HG02973 (cell line): ENCODE measurements around the gene MYB.
"Not testable (repeated sequence)": the region's sequence is repeated elsewhere in the genome, so short reads cannot be mapped to it uniquely, and the experiment has no call there.

ENCODE experiments used
- ATAC-seq: cut with Tn5 transposase; IDR thresholded peaks from one replicate; pipeline ENCODE4 v1.9.1; 2021; ENCODE audit warnings: moderate library complexity; ENCODE audit not compliant: unreplicated experiment

The MYB gene

DNA sequence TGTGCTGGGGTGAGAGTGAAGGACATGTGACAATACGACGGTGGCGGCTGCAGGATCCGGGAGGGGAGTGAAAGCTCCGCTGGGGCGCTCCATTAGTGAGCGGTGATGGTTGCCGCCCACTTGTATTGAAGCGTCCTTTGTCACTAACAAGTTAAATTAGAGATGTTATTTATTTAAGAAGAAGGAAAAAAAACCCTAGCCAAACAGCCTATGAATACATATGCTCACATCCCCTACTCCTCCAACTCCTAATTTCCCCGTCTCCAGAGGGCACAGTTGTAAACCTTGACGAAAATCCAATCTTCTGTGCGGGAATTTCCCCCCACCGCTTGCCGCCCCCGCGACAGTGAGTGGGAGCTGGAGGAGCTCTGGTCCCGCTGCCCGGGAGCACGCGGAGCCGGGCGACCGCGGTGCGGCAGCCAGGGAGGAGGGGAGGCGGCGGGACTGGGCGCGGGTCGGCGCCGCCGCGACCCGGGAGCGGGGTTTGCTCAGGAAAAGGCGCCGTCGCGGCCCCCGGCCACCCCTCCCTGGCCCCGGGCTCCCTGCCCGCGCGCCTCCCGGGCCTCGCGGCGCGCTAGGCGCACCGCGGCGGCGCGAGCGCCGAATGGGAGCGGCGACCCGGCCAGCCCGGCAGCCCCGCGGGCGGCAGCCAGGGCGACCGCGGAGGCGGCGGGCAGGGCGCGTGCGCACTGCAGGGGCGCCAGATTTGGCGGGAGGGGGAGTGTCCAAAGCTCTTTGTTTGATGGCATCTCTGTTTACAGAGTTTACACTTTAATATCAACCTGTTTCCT lies at the start of gene MYB:
Gene MYB, plus strand, starts transcription at position 767 of the 791 bp plus-strand sequence. CDS start 206 bp downstream, outside the sequence.
- ATAC-seq, result peak; percentile 21

DNA sequence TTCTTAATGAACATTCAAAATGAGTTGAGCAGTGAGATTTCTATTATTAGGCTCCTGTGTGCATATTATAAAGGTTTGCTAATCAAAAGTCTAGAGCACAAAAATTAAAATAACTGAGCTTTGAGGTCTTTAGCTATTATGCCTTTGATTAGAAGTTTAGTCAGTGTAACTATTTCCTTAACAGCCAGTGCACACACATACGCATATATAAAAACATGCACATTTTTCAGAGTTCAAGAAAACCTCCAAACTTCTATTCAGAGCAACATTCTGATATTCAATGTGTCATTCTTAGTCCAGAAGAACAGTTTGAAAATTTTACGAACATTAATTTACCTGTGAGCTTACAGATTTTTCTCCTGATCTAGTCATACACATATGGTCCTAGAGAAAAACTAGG lies 48.3 kb upstream of the MYB start:
- no peak for ATAC-seq

- no peak for ATAC-seq
These were observed 45.3 kb upstream of the MYB start for GRCh38 chr6:135135835-135136234.

DNA sequence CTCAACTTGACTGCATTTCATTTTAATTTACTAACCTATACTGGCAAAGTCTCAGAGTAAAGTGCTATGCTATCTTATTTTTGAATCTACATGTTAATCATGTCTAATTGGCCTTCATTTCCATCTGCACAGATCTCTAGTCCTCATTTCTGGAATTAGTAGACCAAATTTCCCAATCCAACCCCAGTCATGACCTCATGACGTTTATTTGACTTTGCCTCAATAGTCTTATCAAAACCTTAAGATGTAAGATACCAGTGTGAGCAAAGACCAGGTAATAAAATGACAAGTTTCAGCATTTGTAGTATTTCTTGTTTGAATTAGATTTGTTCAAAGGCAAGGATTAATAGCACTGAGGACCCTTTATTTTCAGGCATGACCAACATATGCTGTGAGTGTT lies 43.3 kb upstream of the MYB start:
- ATAC-seq, result no peak

- ATAC-seq, result no peak
These were observed 39.9 kb upstream of the MYB start for GRCh38 chr6:135141182-135141581.

- no peak for ATAC-seq
These were observed 39.4 kb upstream of the MYB start for GRCh38 chr6:135141728-135142127.

DNA sequence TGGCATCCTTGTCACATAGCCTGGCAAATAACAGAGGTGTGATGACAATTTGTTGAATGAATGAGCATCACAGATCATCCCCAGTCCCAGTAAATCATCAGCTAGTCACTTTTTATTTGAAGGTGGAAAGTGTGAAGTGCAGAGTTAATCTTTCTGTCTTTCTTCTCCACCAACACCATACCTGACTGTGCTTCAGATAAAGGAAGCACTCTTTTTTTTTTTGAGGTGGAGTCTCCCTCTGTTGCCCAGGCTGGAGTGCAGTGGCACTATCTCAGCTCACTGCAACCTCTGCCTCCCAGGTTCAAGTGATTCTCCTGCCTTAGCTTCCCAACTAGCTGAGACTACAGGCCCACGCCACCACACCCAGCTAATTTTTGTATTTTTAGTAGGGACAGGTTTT lies 38.9 kb upstream of the MYB start:
- not testable (repeated sequence) for ATAC-seq

DNA sequence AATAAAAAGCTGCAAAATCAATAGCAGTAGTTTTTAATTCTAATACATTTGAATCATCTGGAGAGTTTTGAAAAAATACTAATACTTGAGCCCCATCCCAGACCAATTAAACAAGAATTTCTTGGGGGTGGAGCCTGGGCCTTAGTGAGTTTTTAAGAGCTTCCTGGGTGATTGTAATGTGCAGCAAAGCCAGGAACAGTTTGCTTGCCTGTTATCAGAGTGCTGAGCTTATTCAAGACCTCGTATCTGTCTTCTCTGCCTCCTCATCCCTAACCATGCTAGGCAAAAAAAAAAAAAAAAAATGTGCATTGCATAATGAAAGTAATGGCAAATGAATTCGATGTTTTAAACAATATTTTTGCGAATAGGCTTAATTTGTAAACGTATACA lies 36.4 kb upstream of the MYB start:
- ATAC-seq, result no peak

GRCh38 chr6:135145063-135145800 lies 35.9 kb upstream of the MYB start:
- ATAC-seq, result no peak

GRCh38 chr6:135146162-135146934 lies 34.8 kb upstream of the MYB start:
- ATAC-seq, result no peak

DNA sequence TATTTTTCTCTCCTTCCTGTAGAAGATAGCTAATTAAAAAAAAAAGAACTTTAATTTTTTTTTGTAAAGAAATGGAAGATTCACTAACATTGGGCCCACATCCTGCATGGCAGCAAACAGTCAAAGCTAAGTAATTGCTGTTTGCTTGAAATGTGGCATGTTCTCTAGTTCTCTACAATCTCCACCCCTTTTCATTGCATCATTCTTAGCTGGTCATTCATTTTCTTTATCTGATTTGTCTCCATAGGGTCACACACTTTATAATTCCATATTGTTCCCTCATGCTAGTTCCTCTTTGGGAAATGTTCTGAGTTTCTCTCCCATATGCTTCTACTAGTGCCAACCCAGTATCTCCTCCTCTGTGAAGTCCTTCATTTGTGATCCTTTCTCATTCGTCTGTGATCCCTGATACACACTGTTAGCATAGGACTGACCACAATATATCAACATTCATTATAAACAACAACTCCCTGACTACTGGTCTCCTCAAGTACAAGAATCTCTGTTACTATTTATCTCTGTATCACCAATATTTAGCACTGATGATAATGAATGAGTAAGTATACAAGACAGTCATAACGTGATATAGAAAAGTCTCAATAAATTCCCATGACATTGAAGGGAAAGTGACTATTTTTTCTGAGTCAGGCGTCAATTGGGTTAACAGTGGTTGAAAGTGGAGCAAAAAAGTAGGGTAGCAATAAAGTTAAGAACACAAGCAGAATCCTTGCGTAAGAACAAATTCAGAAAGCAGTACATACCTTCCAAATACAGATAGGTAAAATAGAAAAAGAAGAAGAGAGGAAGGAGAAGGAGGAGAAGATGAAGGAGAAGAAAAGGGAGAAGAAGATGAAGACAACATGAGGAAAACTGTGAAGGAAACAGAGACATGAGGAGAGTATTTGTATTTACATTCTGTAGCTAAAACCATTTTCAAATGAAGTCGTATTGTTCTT lies 33.2 kb upstream of the MYB start:
- no peak for ATAC-seq

DNA sequence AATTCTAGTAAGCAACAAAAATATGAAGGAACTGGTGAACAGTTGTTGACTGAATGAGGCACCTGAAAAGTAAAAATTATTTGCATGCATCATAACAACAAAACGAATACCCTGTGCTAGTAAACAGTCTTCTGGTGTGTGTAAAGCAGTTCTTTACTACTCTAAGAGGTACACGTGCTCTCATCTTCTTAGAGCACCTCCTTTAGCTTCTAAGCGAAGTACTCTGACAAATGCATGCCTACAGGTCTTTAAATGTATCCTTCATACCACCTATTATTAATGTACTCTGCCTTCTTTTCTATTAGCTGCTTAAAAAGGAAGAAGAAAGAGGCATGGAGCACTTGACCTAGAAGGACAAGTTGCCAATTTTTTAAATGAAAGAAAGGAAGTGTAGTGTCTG lies 32.2 kb upstream of the MYB start:
- ATAC-seq, result no peak

DNA sequence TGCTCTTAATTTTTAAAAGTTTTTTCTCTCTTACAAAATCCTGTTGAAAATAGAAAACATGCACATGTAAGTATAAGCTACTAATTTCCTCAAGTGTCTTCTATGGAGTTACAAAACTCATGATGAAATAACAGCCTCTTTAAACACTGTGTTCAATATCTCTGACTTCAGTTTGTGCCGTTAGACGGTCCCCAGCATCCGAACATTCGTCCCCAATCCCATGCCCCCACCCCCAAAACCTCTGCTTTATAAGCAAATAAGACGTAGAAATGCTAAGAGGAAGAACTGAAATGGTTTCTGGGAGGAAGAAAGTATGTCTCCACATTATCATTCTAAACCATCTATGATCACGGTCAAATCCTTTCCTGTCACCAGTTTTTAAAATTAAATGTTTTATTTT lies 31.7 kb upstream of the MYB start:
- ATAC-seq, result no peak

DNA sequence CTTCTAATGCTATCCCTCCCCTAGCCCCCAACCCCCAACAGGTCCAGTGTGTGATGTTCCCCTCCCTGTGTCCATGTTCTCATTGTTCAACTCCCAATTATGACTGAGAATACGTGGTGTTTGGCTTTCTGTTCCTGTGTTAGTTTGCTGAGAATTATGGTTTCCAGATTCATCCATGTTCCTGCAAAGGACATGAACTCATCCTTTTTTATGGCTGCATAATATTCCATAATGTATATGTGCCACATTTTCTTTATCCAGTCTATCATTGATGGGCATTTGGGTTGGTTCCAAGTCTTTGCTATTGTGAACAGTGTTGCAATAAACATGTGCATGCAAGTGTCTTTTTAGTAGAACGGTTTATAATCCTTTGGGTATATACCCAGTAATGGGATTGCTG lies 30.6 kb upstream of the MYB start:
- not testable (repeated sequence) for ATAC-seq

GRCh38 chr6:135154125-135154524 lies 27.0 kb upstream of the MYB start:
- ATAC-seq, result not testable (repeated sequence)

DNA sequence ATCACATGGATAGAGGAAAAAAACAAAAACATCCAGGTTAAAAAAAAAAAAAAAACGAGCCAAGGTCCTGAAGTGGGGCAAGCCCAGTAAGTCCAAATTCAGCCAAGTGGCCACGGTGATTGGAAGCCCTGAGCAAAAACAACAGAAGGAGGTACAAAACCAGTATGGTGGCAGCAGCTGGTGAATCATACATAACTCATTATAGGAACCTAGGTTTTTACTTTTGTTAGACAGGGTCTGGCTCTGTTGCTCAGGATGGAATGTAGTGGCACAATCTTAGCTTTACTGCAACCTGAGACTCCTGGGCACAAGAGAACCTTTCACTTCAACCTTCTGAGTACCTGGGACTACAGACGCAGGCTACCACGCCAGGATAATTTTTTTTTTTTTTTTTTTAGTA lies 22.7 kb upstream of the MYB start:
- no peak for ATAC-seq

DNA sequence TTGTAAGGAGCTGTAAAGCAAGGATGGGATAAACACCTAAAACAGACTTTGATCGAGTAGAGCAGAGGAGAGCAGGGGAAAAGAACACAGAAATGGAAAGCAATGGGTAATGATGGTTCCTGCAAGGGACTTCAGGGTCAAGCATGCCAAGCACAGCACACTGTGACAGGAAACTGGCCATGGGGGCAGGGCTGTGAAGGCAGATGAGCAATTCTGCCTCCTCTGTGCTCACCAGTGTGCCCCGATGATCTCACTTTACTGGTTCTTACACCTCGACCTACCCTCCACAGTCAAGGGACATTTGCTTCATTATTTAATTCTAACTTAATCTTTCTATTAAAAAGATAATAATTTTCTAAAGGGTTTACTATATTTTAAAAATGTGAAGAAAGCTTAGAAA lies 21.6 kb upstream of the MYB start:
- no peak for ATAC-seq

GRCh38 chr6:135161411-135162395 lies 19.4 kb upstream of the MYB start:
- no peak for ATAC-seq

DNA sequence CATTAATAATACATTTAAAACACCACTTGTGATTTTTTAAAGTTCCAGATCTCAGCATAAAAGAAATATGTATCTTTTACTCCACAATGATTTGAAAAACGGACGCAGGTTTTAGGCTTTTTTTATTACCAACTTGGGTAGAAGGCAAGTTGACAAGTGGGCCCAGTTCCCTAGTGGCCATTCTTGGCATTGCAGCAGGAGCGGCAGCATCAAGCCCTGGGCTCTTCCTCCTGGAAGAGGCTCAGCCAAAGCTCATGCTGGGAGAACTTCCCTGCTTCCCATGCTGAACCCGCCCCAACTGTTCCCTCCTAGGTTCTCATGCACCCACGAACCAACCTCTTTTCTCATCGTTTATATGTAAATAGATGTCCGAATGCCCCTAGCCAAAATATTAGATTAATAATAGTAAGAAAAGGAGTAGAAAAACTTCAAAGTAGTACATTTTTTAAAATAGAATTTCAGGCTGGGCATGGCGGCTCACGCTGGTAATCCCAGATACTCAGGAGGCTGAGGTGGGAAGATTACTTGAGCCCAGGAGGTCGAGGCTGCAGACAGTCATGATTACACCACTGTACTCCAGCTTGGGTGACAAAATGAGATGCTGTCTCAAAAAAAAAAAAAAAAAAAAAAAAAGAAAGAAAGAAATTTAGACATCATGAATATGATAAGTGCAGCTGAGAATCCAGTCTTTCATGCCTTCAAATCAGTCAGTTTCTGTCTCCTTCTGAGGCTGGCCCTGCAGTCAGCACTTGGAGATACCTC lies 18.2 kb upstream of the MYB start:
- ATAC-seq, result no peak
